ENCODE measurements around the gene LIME1. TPM values are rescaled to one million over a fixed set of nuclear protein-coding genes. Genes with fewer than 3 reads are reported as not detected.
A peak's percentile ranks its signal among the peaks of the same experiment; 100 is the strongest.
"Not testable (repeated sequence)": the region's sequence is repeated elsewhere in the genome, so short reads cannot be mapped to it uniquely, and the experiment has no call there.

LIME1 gene
- total RNA-seq, 1 donor from 2014 or later, result 12.5 TPM

- DNase-seq (ENCODE audit: extremely low spot score, unreplicated experiment), result no peak
- H3K9me3 Mint-ChIP-seq (ENCODE audit: unreplicated experiment), result peaks cover 5% of the 10 kb centered on the region
- peaks cover 47% of the 10 kb centered on the region for H3K36me3 Mint-ChIP-seq (ENCODE audit: unreplicated experiment)
- TF ChIP-seq, protein P1, sequence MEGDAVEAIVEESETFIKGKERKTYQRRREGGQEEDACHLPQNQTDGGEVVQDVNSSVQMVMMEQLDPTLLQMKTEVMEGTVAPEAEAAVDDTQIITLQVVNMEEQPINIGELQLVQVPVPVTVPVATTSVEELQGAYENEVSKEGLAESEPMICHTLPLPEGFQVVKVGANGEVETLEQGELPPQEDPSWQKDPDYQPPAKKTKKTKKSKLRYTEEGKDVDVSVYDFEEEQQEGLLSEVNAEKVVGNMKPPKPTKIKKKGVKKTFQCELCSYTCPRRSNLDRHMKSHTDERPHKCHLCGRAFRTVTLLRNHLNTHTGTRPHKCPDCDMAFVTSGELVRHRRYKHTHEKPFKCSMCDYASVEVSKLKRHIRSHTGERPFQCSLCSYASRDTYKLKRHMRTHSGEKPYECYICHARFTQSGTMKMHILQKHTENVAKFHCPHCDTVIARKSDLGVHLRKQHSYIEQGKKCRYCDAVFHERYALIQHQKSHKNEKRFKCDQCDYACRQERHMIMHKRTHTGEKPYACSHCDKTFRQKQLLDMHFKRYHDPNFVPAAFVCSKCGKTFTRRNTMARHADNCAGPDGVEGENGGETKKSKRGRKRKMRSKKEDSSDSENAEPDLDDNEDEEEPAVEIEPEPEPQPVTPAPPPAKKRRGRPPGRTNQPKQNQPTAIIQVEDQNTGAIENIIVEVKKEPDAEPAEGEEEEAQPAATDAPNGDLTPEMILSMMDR (IDR thresholded peaks at IDR 0.05), result no peak
- H3K4me1 Mint-ChIP-seq (ENCODE audit: unreplicated experiment), result peaks cover 25% of the 10 kb centered on the region
- H3K4me3 Mint-ChIP-seq (ENCODE audit: unreplicated experiment), result peak overlapping the region; percentile 40
- no peak overlapping the region for H3K27ac Mint-ChIP-seq (ENCODE audit: unreplicated experiment)
- no peaks in the 10 kb centered on the region for H3K27me3 Mint-ChIP-seq (ENCODE audit: unreplicated experiment)
Observed at GRCh38 chr20:63711085-63711645, 25.3 kb upstream of the LIME1 start.

- Mint-ChIP-seq H3K4me3 (ENCODE audit: unreplicated experiment) (no peak overlapping the region), H3K36me3 (ENCODE audit: unreplicated experiment) (peaks cover 53% of the 10 kb centered on the region), H3K27me3 (ENCODE audit: unreplicated experiment) (no peaks in the 10 kb centered on the region), H3K4me1 (ENCODE audit: unreplicated experiment) (peaks cover 18% of the 10 kb centered on the region), H3K9me3 (ENCODE audit: unreplicated experiment) (peaks cover 5% of the 10 kb centered on the region), H3K27ac (ENCODE audit: unreplicated experiment) (no peak overlapping the region)
- no peak for DNase-seq (ENCODE audit: extremely low spot score, unreplicated experiment)
- TF ChIP-seq, protein P1 (IDR thresholded peaks at IDR 0.05), result no peak
Observed at GRCh38 chr20:63712191-63712590, 24.3 kb upstream of the LIME1 start.

DNA sequence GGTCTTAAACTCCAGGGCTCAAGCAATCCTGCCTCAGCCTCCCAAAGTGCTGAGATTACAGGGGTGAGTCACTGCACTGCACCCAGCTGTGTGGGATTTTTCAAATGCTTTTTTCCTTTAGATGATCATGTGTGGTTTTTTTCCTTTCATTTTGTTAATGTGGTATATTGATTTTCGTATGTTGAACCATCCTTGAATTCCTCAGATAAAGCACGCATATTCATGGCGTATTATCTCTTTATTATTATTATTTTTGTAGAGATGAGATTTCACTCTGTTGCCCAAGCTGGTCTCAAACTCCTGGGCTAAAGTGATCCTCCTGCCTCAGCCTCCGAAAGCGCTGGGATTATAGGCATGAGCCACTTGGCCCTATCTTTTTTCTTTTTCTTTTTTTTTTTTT, 21.6 kb upstream of the LIME1 start:
- Mint-ChIP-seq H3K4me1 (ENCODE audit: unreplicated experiment) (peaks cover 7% of the 10 kb centered on the region), H3K27ac (ENCODE audit: unreplicated experiment) (no peak overlapping the region), H3K27me3 (ENCODE audit: unreplicated experiment) (no peaks in the 10 kb centered on the region), H3K4me3 (ENCODE audit: unreplicated experiment) (no peak overlapping the region), H3K36me3 (ENCODE audit: unreplicated experiment) (peaks cover 63% of the 10 kb centered on the region), H3K9me3 (ENCODE audit: unreplicated experiment) (peaks cover 11% of the 10 kb centered on the region)
- TF ChIP-seq, protein P1 (IDR thresholded peaks at IDR 0.05), result no peak
- no peak for DNase-seq (ENCODE audit: extremely low spot score, unreplicated experiment)

DNA sequence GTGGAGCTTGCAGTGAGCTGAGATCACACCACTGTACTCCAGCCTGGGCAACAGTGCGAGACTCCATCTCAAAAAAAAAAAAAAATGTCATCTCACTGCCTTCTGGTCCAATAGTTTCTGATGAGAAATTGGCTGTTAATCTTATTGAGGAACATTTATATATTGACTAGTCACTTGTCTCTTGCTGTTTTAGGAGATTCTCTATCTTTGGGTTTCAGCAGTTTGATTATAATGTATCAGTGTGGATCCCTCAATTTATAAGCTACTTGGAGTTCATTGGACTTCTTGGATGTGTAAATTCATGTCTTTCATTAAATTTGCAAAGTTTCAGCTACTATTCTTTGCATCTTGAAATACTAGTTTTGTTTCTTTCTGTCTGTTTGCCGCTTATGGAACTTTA, 17.5 kb upstream of the LIME1 start:
- peaks cover 50% of the 10 kb centered on the region for H3K36me3 Mint-ChIP-seq (ENCODE audit: unreplicated experiment)
- H3K4me1 Mint-ChIP-seq (ENCODE audit: unreplicated experiment), result no peaks in the 10 kb centered on the region
- TF ChIP-seq, protein P1 (IDR thresholded peaks at IDR 0.05), result no peak
- H3K27me3 Mint-ChIP-seq (ENCODE audit: unreplicated experiment), result no peaks in the 10 kb centered on the region
- H3K4me3 Mint-ChIP-seq (ENCODE audit: unreplicated experiment), result no peak overlapping the region
- no peak overlapping the region for H3K27ac Mint-ChIP-seq (ENCODE audit: unreplicated experiment)
- DNase-seq (ENCODE audit: extremely low spot score, unreplicated experiment), result no peak
- H3K9me3 Mint-ChIP-seq (ENCODE audit: unreplicated experiment), result peaks cover 6% of the 10 kb centered on the region

GRCh38 chr20:63722967-63723622, 13.4 kb upstream of the LIME1 start:
- H3K36me3 Mint-ChIP-seq (ENCODE audit: unreplicated experiment), result peaks cover 41% of the 10 kb centered on the region
- not testable (repeated sequence) for H3K4me3 Mint-ChIP-seq (ENCODE audit: unreplicated experiment); DNase-seq (ENCODE audit: extremely low spot score, unreplicated experiment); H3K27ac Mint-ChIP-seq (ENCODE audit: unreplicated experiment); H3K27me3 Mint-ChIP-seq (ENCODE audit: unreplicated experiment); H3K4me1 Mint-ChIP-seq (ENCODE audit: unreplicated experiment)
- H3K9me3 Mint-ChIP-seq (ENCODE audit: unreplicated experiment), result peaks cover 11% of the 10 kb centered on the region

GRCh38 chr20:63730189-63730733, 6.2 kb upstream of the LIME1 start:
- H3K27me3 Mint-ChIP-seq (ENCODE audit: unreplicated experiment); H3K27ac Mint-ChIP-seq (ENCODE audit: unreplicated experiment); H3K4me3 Mint-ChIP-seq (ENCODE audit: unreplicated experiment); H3K4me1 Mint-ChIP-seq (ENCODE audit: unreplicated experiment); H3K9me3 Mint-ChIP-seq (ENCODE audit: unreplicated experiment); DNase-seq (ENCODE audit: extremely low spot score, unreplicated experiment): not testable (repeated sequence)
- peaks cover 21% of the 10 kb centered on the region for H3K36me3 Mint-ChIP-seq (ENCODE audit: unreplicated experiment)
